ENCODE results near the gene SBK3.

SBK3 gene

GRCh38 chr19:55502197-55502952 is 43.0 kb downstream of the SBK3 start:
- no peaks in the 10 kb centered on the region for H3K9me3 ChIP-seq (replicated peaks; ENCODE audit: insufficient read depth, low read length)

GRCh38 chr19:55500368-55500952 is 44.9 kb downstream of the SBK3 start:
- Histone ChIP-seq H3K27me3 (replicated peaks; ENCODE audit: insufficient read depth, low read length) (peaks cover 86% of the 10 kb centered on the region), H3K4me3 (ENCODE audit: low read length) (no peak overlapping the region), H3K9ac (ENCODE audit: low read length) (no peak overlapping the region), H3K4me2 (ENCODE audit: low read depth, low read length) (no peak overlapping the region), H3K4me1 (ENCODE audit: low read length) (peaks cover 9% of the 10 kb centered on the region; the same call in 1 of the 2 replicates), H4K20me1 (ENCODE audit: insufficient read depth, low read length) (no peaks in the 10 kb centered on the region), H3K9me3 (replicated peaks; ENCODE audit: insufficient read depth, low read length) (no peaks in the 10 kb centered on the region), H2AFZ (ENCODE audit: low read length) (no peak overlapping the region), H3K79me2 (ENCODE audit: low read length) (no peaks in the 10 kb centered on the region), H3K27ac (ENCODE audit: low read length) (no peak overlapping the region), H3K36me3 (replicated peaks; ENCODE audit: insufficient read depth, low read length) (no peaks in the 10 kb centered on the region), H3K9me2 (replicated peaks; ENCODE audit: insufficient read depth, low read length) (no peaks in the 10 kb centered on the region), H3F3A (ENCODE audit: insufficient read depth, low read length) (no peaks in the 10 kb centered on the region)
- DNase-seq, result no peak
- TF ChIP-seq, protein P1, sequence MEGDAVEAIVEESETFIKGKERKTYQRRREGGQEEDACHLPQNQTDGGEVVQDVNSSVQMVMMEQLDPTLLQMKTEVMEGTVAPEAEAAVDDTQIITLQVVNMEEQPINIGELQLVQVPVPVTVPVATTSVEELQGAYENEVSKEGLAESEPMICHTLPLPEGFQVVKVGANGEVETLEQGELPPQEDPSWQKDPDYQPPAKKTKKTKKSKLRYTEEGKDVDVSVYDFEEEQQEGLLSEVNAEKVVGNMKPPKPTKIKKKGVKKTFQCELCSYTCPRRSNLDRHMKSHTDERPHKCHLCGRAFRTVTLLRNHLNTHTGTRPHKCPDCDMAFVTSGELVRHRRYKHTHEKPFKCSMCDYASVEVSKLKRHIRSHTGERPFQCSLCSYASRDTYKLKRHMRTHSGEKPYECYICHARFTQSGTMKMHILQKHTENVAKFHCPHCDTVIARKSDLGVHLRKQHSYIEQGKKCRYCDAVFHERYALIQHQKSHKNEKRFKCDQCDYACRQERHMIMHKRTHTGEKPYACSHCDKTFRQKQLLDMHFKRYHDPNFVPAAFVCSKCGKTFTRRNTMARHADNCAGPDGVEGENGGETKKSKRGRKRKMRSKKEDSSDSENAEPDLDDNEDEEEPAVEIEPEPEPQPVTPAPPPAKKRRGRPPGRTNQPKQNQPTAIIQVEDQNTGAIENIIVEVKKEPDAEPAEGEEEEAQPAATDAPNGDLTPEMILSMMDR (IDR thresholded peaks at IDR 0.05; ENCODE audit: low read length), result no peak
- TF ChIP-seq EZH2 (optimal IDR thresholded peaks at IDR 0.05; ENCODE audit: low read depth, low read length) (no peak), EZH2phosphoT487 (IDR thresholded peaks at IDR 0.05; ENCODE audit: low read length) (no peak)

More at GRCh38 chr19:55502197-55502952, 43.0 kb downstream of the SBK3 start:
- Histone ChIP-seq H3K27me3 (replicated peaks; ENCODE audit: insufficient read depth, low read length) (peaks cover 85% of the 10 kb centered on the region), H3K9me2 (replicated peaks; ENCODE audit: insufficient read depth, low read length) (no peaks in the 10 kb centered on the region), H3K4me2 (ENCODE audit: low read depth, low read length) (0 out of 2 replicates have a peak overlapping the region, but pooled peaks have one; percentile 7), H3K4me3 (ENCODE audit: low read length) (no peak overlapping the region), H3K4me1 (ENCODE audit: low read length) (peaks cover 9% of the 10 kb centered on the region; the same call in 1 of the 2 replicates), H3K79me2 (ENCODE audit: low read length) (no peaks in the 10 kb centered on the region), H2AFZ (ENCODE audit: low read length) (no peak overlapping the region), H3K27ac (ENCODE audit: low read length) (no peak overlapping the region), H4K20me1 (ENCODE audit: insufficient read depth, low read length) (no peaks in the 10 kb centered on the region), H3F3A (ENCODE audit: insufficient read depth, low read length) (no peaks in the 10 kb centered on the region), H3K9ac (ENCODE audit: low read length) (no peak overlapping the region), H3K36me3 (replicated peaks; ENCODE audit: insufficient read depth, low read length) (no peaks in the 10 kb centered on the region)
- DNase-seq, result no peak
- TF ChIP-seq, protein P1 (IDR thresholded peaks at IDR 0.05; ENCODE audit: low read length), result no peak
- TF ChIP-seq EZH2 (optimal IDR thresholded peaks at IDR 0.05; ENCODE audit: low read depth, low read length) (no peak), EZH2phosphoT487 (IDR thresholded peaks at IDR 0.05; ENCODE audit: low read length) (no peak)

DNA sequence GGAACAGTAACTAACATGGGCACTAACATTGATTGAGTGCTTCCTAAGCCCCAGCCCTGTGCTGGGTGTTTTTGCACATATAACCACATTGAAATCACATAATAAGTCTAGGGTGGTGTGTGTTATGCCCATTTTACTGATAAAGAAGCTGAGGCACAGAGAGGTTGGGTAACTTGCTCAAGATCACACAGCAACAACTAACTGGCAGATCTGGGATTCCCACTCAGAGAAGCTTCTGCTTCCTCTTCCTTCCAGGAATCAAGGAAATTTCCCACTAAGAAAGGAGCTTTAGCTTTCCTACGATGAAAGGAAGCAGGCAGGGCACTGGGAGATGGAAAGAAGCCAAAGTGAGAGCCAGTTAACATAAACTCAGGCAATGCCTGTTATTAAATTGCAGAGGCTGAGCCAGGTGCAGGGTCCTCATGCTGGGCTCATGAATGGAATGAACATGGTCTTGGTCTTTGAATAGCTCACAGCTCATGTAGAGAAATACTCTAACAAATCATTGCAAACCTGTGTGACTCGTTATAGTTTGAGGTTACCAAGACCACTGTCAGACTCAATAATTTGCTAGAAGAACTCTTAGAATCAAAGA is 47.0 kb downstream of the SBK3 start:
- no peak overlapping the region for H3K9ac ChIP-seq (ENCODE audit: low read length)
- TF ChIP-seq EZH2 (optimal IDR thresholded peaks at IDR 0.05; ENCODE audit: low read depth, low read length), result no peak
- TF ChIP-seq EZH2phosphoT487 (IDR thresholded peaks at IDR 0.05; ENCODE audit: low read length), result no peak
- TF ChIP-seq, protein P1 (IDR thresholded peaks at IDR 0.05; ENCODE audit: low read length), result no peak
- no peaks in the 10 kb centered on the region for H3K9me2 ChIP-seq (replicated peaks; ENCODE audit: insufficient read depth, low read length)
- H3K36me3 ChIP-seq (replicated peaks; ENCODE audit: insufficient read depth, low read length), result no peaks in the 10 kb centered on the region
- no peak overlapping the region for H3K27ac ChIP-seq (ENCODE audit: low read length)
- H3K9me3 ChIP-seq (replicated peaks; ENCODE audit: insufficient read depth, low read length), result no peaks in the 10 kb centered on the region
- H3K27me3 ChIP-seq (replicated peaks; ENCODE audit: insufficient read depth, low read length), result peaks cover 94% of the 10 kb centered on the region
- H3K4me3 ChIP-seq (ENCODE audit: low read length), result no peak overlapping the region
- H3K4me1 ChIP-seq (ENCODE audit: low read length), result peaks cover 6% of the 10 kb centered on the region; the same call in 1 of the 2 replicates
- H3K79me2 ChIP-seq (ENCODE audit: low read length), result no peaks in the 10 kb centered on the region
- no peaks in the 10 kb centered on the region for H3F3A ChIP-seq (ENCODE audit: insufficient read depth, low read length)
- no peak for DNase-seq
- H3K4me2 ChIP-seq (ENCODE audit: low read depth, low read length), result no peak overlapping the region
- H2AFZ ChIP-seq (ENCODE audit: low read length), result no peak overlapping the region
- H4K20me1 ChIP-seq (ENCODE audit: insufficient read depth, low read length), result no peaks in the 10 kb centered on the region
